Keratinocyte (primary cell): ENCODE results near the gene MMD2. TPM values are rescaled to one million over a fixed set of nuclear protein-coding genes. Genes with fewer than 3 reads are reported as not detected.

Experiments
- DNase-seq: peaks from one replicate; pipeline ENCODE4 v3.0.0-alpha.2; 2011; ENCODE audit warnings: low read depth, missing footprints, low spot score
- FAIRE-seq: peaks from 2 replicates; lab custom pipeline; 2011; peaks lifted over from hg19 to GRCh38; lab: Jason Lieb, UNC
- H2AFZ ChIP-seq: 2 replicates; pipeline ENCODE4 v1.6.0; 2012; ENCODE audit warnings: low read length, control low read depth, inconsistent platforms; ENCODE audit not compliant: control insufficient read depth
- H3K27ac ChIP-seq: 2 replicates; pipeline ENCODE4 v1.5.1; 2011; ENCODE audit warnings: low read length; ENCODE audit not compliant: control insufficient read depth, insufficient read depth
- H3K27me3 ChIP-seq: 3 replicates; pipeline ENCODE4 v1.6.0; 2011; ENCODE audit warnings: low read length; ENCODE audit not compliant: control insufficient read depth, insufficient read depth; ENCODE audit errors: extremely low read depth
- H3K36me3 ChIP-seq, 2 experiments: 2 replicates in 1 of 2; 3 replicates in 1 of 2; pipeline ENCODE4 v1.5.1; 2011; ENCODE audit warnings: low read length in 2 of 2, mild to moderate bottlenecking in 1 of 2; ENCODE audit not compliant: control insufficient read depth in 2 of 2, insufficient read depth in 2 of 2; ENCODE audit errors: extremely low read depth in 1 of 2
- H3K4me1 ChIP-seq: 3 replicates; pipeline ENCODE4 v1.5.1; 2011; ENCODE audit warnings: low read length; ENCODE audit not compliant: control insufficient read depth, insufficient read depth; ENCODE audit errors: extremely low read depth
- H3K4me2 ChIP-seq: 3 replicates; pipeline ENCODE4 v1.6.0; 2011; ENCODE audit warnings: low read depth, low read length; ENCODE audit not compliant: control insufficient read depth, insufficient read depth; ENCODE audit errors: extremely low read depth
- H3K4me3 ChIP-seq, 3 experiments: fragments of 200-600 bp in 1 of 3; sonication (generic) in 1 of 3; 2 replicates in 2 of 3; 3 replicates in 1 of 3; pipeline ENCODE4 v1.5.1; 2011 to 2016; ENCODE audit warnings: low read length in 3 of 3, mild to moderate bottlenecking in 3 of 3, control low read depth in 2 of 3, inconsistent platforms in 1 of 3, low read depth in 1 of 3, mixed read lengths in 1 of 3, mixed run types in 1 of 3, moderate library complexity in 1 of 3; ENCODE audit not compliant: control insufficient read depth in 2 of 3, insufficient read depth in 2 of 3; ENCODE audit errors: extremely low read depth in 1 of 3
- H3K79me2 ChIP-seq: 2 replicates; pipeline ENCODE4 v1.6.0; 2012; ENCODE audit warnings: low read length; ENCODE audit not compliant: control insufficient read depth, insufficient read depth
- H3K9ac ChIP-seq: 3 replicates; pipeline ENCODE4 v1.6.0; 2011; ENCODE audit warnings: low read length; ENCODE audit not compliant: control insufficient read depth, insufficient read depth; ENCODE audit errors: extremely low read depth
- H3K9me1 ChIP-seq: 3 replicates; pipeline ENCODE4 v1.6.0; 2011; ENCODE audit warnings: low read length; ENCODE audit not compliant: control insufficient read depth, insufficient read depth; ENCODE audit errors: extremely low read depth
- H3K9me3 ChIP-seq: 2 replicates; pipeline ENCODE4 v1.5.1; 2012; ENCODE audit warnings: low read depth, low read length; ENCODE audit not compliant: control insufficient read depth
- H4K20me1 ChIP-seq: 3 replicates; pipeline ENCODE4 v1.6.0; 2011; ENCODE audit warnings: low read length; ENCODE audit not compliant: control insufficient read depth, insufficient read depth; ENCODE audit errors: extremely low read depth
- EZH2 ChIP-seq: IDR thresholded peaks from one replicate; pipeline ENCODE4 v1.6.1; 2012; ENCODE audit warnings: inconsistent platforms, mild to moderate bottlenecking, low read length, moderate library complexity
- dilution Hi-C: fragments of 300-500 bp; cut with MboI; formaldehyde crosslinking; loops from one replicate; pipeline ENCODE4 v1.7.0; 2020; ENCODE audit warnings: low sequenced_read_pairs; ENCODE audit not compliant: extremely low pct_ligation_motif_present
- polyA plus RNA-seq, 5 experiments: library from polyadenylated mRNA; depleted of rRNA in 3 of 5; stranded (reverse) in 3 of 5; stranded (forward) in 1 of 5; unstranded in 1 of 5; fragments of >200 nt; gene quantifications; 1 replicate in 1 of 5; 2 replicates in 3 of 5; 3 replicates in 1 of 5; pipeline versions ENCODE4 v1.2.1 to v1.2.3, GENCODE V29; 2011 to 2012; ENCODE audit warnings: missing spikeins in 2 of 5, low read depth in 1 of 5, low replicate concordance in 1 of 5
- TF ChIP-seq, protein P1 (sequence below), 3 experiments: IDR thresholded peaks in 1 of 3; conservative IDR thresholded peaks in 1 of 3; optimal IDR thresholded peaks in 1 of 3; 2 replicates in 2 of 3; 3 replicates in 1 of 3; pipeline versions ENCODE3 to v1.5.1; 2011; ENCODE audit warnings: low read length in 3 of 3, mild to moderate bottlenecking in 3 of 3, moderate library complexity in 2 of 3, control low read depth in 1 of 3, inconsistent platforms in 1 of 3; ENCODE audit not compliant: insufficient read depth in 2 of 3; ENCODE audit errors: extremely low read depth in 1 of 3

MMD2 gene
- polyA plus RNA-seq, 1 donor (not counting 4 experiments of a cell fraction or from before 2014, with no cell fraction given): not detected

- H3K27me3 ChIP-seq: no peaks in the 10 kb centered on the region
- FAIRE-seq: no peak
- no peak overlapping the region for H3K4me3 ChIP-seq
- dilution Hi-C loops: no loop called here
- no peaks in the 10 kb centered on the region for H3K9me1 ChIP-seq
- H2AFZ ChIP-seq: no peak overlapping the region
- no peak for TF ChIP-seq EZH2
- TF ChIP-seq, protein P1, sequence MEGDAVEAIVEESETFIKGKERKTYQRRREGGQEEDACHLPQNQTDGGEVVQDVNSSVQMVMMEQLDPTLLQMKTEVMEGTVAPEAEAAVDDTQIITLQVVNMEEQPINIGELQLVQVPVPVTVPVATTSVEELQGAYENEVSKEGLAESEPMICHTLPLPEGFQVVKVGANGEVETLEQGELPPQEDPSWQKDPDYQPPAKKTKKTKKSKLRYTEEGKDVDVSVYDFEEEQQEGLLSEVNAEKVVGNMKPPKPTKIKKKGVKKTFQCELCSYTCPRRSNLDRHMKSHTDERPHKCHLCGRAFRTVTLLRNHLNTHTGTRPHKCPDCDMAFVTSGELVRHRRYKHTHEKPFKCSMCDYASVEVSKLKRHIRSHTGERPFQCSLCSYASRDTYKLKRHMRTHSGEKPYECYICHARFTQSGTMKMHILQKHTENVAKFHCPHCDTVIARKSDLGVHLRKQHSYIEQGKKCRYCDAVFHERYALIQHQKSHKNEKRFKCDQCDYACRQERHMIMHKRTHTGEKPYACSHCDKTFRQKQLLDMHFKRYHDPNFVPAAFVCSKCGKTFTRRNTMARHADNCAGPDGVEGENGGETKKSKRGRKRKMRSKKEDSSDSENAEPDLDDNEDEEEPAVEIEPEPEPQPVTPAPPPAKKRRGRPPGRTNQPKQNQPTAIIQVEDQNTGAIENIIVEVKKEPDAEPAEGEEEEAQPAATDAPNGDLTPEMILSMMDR (optimal IDR thresholded peaks at IDR 0.05 in 1 of 3, IDR thresholded peaks at IDR 0.05 in 1 of 3, conservative IDR thresholded peaks at IDR 0.05 in 1 of 3; ENCODE audit: extremely low read depth in 1 of 3, insufficient read depth in 2 of 3, low read length in 3 of 3): no peak
- no peak for DNase-seq
- H3K79me2 ChIP-seq: no peaks in the 10 kb centered on the region
- no peaks in the 10 kb centered on the region for H4K20me1 ChIP-seq
- H3K27ac ChIP-seq: no peak overlapping the region
- H3K9me3 ChIP-seq: no peaks in the 10 kb centered on the region
- no peak overlapping the region for H3K9ac ChIP-seq
- no peaks in the 10 kb centered on the region for H3K4me1 ChIP-seq
- H3K4me2 ChIP-seq: no peak overlapping the region
- no peaks in the 10 kb centered on the region for H3K36me3 ChIP-seq
These were observed 52.3 kb downstream of the MMD2 start for GRCh38 chr7:4906682-4907081.

- dilution Hi-C loops: no loop called here
- FAIRE-seq: no peak
These were observed 53.8 kb downstream of the MMD2 start for GRCh38 chr7:4905171-4905570.

More at GRCh38 chr7:4905171-4905570, 53.8 kb downstream of the MMD2 start:
- Histone ChIP-seq H3K36me3 (no peaks in the 10 kb centered on the region), H3K9me3 (no peaks in the 10 kb centered on the region), H3K4me1 (no peaks in the 10 kb centered on the region), H3K79me2 (no peaks in the 10 kb centered on the region), H4K20me1 (no peaks in the 10 kb centered on the region), H2AFZ (no peak overlapping the region), H3K9me1 (no peaks in the 10 kb centered on the region), H3K4me3 (no peak overlapping the region), H3K27me3 (no peaks in the 10 kb centered on the region), H3K9ac (no peak overlapping the region), H3K4me2 (no peak overlapping the region), H3K27ac (no peak overlapping the region)
- DNase-seq: no peak
- no peak for TF ChIP-seq EZH2
- TF ChIP-seq, protein P1 (optimal IDR thresholded peaks at IDR 0.05 in 1 of 3, IDR thresholded peaks at IDR 0.05 in 1 of 3, conservative IDR thresholded peaks at IDR 0.05 in 1 of 3; ENCODE audit: extremely low read depth in 1 of 3, insufficient read depth in 2 of 3, low read length in 3 of 3): no peak
